Ishikawa (cell line): ENCODE data around the gene NRG3.

Source experiments
- CEBPB ChIP-seq: IDR thresholded peaks from 2 replicates; pipeline ENCODE4 v1.6.1; 2012
- CREB1 ChIP-seq: IDR thresholded peaks from 2 replicates; pipeline ENCODE4 v1.6.1; 2012; ENCODE audit warnings: low read depth
- EGR1 ChIP-seq: IDR thresholded peaks from 2 replicates; pipeline ENCODE4 v1.6.1; 2012
- EP300 ChIP-seq: IDR thresholded peaks from 2 replicates; pipeline ENCODE4 v1.6.1; 2012; ENCODE audit warnings: borderline replicate concordance
- FOXM1 ChIP-seq: IDR thresholded peaks from 2 replicates; pipeline ENCODE4 v1.6.1; 2012; ENCODE audit warnings: low read depth, borderline replicate concordance
- MAX ChIP-seq: IDR thresholded peaks from 2 replicates; pipeline ENCODE4 v1.6.1; 2012
- NFIC ChIP-seq: IDR thresholded peaks from 2 replicates; pipeline ENCODE4 v1.6.1; 2012
- RAD21 ChIP-seq: IDR thresholded peaks from 2 replicates; pipeline ENCODE4 v1.6.1; 2012; ENCODE audit warnings: low read depth
- REST ChIP-seq: IDR thresholded peaks from 2 replicates; pipeline ENCODE4 v1.6.1; 2012; ENCODE audit warnings: low read depth, mild to moderate bottlenecking
- TAF1 ChIP-seq: IDR thresholded peaks from 2 replicates; pipeline ENCODE4 v1.6.1; 2012; ENCODE audit warnings: low read depth, mild to moderate bottlenecking
- TCF12 ChIP-seq: IDR thresholded peaks from 2 replicates; pipeline ENCODE4 v1.6.1; 2012; ENCODE audit warnings: low read depth
- TEAD4 ChIP-seq: IDR thresholded peaks from 2 replicates; pipeline ENCODE4 v1.6.1; 2012
- USF1 ChIP-seq: IDR thresholded peaks from 2 replicates; pipeline ENCODE4 v1.6.1; 2012
- YY1 ChIP-seq: IDR thresholded peaks from 2 replicates; pipeline ENCODE4 v1.6.1; 2012; ENCODE audit warnings: low read depth
- ZBTB7A ChIP-seq: IDR thresholded peaks from 2 replicates; pipeline ENCODE4 v1.6.1; 2012; ENCODE audit warnings: low read depth

Gene NRG3

GRCh38 chr10:82221056-82221455, 346.1 kb downstream of the NRG3 start:
- TF ChIP-seq CREB1 = no peak
- no peak for TF ChIP-seq NFIC
- no peak for TF ChIP-seq RAD21
- TF ChIP-seq CEBPB = no peak
- TF ChIP-seq FOXM1 = no peak
- no peak for TF ChIP-seq TCF12
- TF ChIP-seq TEAD4 = no peak
- no peak for TF ChIP-seq YY1
- no peak for TF ChIP-seq EP300
- TF ChIP-seq MAX = no peak
- TF ChIP-seq REST = no peak
- no peak for TF ChIP-seq TAF1
- no peak for TF ChIP-seq EGR1
- no peak for TF ChIP-seq ZBTB7A
- no peak for TF ChIP-seq USF1

- TF ChIP-seq MAX = no peak
- TF ChIP-seq FOXM1 = no peak
- no peak for TF ChIP-seq EGR1
- no peak for TF ChIP-seq NFIC
Observed at GRCh38 chr10:82221601-82222149, 346.7 kb downstream of the NRG3 start.

GRCh38 chr10:82228701-82229100, 353.7 kb downstream of the NRG3 start:
- no peak for TF ChIP-seq USF1

- TF ChIP-seq YY1 = no peak
- no peak for TF ChIP-seq TAF1
- TF ChIP-seq TEAD4 = no peak
- TF ChIP-seq CREB1 = no peak
- TF ChIP-seq EP300 = no peak
- no peak for TF ChIP-seq FOXM1
- TF ChIP-seq REST = no peak
- no peak for TF ChIP-seq NFIC
- no peak for TF ChIP-seq RAD21
- no peak for TF ChIP-seq ZBTB7A
- TF ChIP-seq USF1 = no peak
- TF ChIP-seq MAX = no peak
- no peak for TF ChIP-seq CEBPB
- no peak for TF ChIP-seq TCF12
- no peak for TF ChIP-seq EGR1
Observed at GRCh38 chr10:82234173-82234572, 359.2 kb downstream of the NRG3 start.

GRCh38 chr10:82236084-82236731, 361.2 kb downstream of the NRG3 start:
- TF ChIP-seq TAF1 (no peak), YY1 (no peak), MAX (no peak), NFIC (no peak), FOXM1 (no peak), RAD21 (no peak), TCF12 (no peak), EP300 (no peak), ZBTB7A (no peak)
